A673 (cell line): ENCODE measurements around the gene NCEH1. TPM values are rescaled to one million over a fixed set of nuclear protein-coding genes. Genes with fewer than 3 reads are reported as not detected.
A peak's percentile ranks its signal among the peaks of the same experiment; 100 is the strongest.
"Not testable (repeated sequence)": the region's sequence is repeated elsewhere in the genome, so short reads cannot be mapped to it uniquely, and the experiment has no call there.

Experiments used
- BruUV-seq: library from RNA; stranded (reverse); fragments of 400-500 nt; replicated peaks from 2 replicates; lab custom pipeline; 2021; lab: Mats Ljungman, UMichigan
- CTCF ChIA-PET: fragments of 300-600 bp; sonication (Branson Sonifier 250); formaldehyde crosslinking; loops from one replicate; lab custom pipeline; 2022; ENCODE audit warnings: antibody characterized with exemption; lab: Charles Lee
- POLR2A ChIA-PET: fragments of 300-600 bp; sonication (Branson Sonifier 250); formaldehyde crosslinking; loops from one replicate; lab custom pipeline; 2022; ENCODE audit warnings: antibody characterized with exemption; ENCODE audit not compliant: low non-redundant PET; lab: Charles Lee
- DNase-seq: peaks from one replicate; pipeline ENCODE4 v3.0.0-alpha.2; 2015; ENCODE audit warnings: low spot score
- H3K27ac ChIP-seq: fragments of 200-600 bp; sonication (generic); 2 replicates; pipeline ENCODE4 v1.5.1; 2016; ENCODE audit warnings: mixed run types, low read depth, mild to moderate bottlenecking, mixed read lengths, antibody characterized with exemption, low read length; ENCODE audit not compliant: poor library complexity, severe bottlenecking
- H3K27me3 ChIP-seq: fragments of 200-600 bp; sonication (generic); replicated peaks from 2 replicates; pipeline ENCODE4 v1.6.1; 2017; ENCODE audit warnings: mixed run types, low read depth, mild to moderate bottlenecking, mixed read lengths, antibody characterized with exemption, low read length; ENCODE audit not compliant: insufficient read depth, poor library complexity
- H3K36me3 ChIP-seq: fragments of 200-600 bp; sonication (generic); 2 replicates; pipeline ENCODE4 v1.6.1; 2016; ENCODE audit warnings: mixed run types, mild to moderate bottlenecking, mixed read lengths, antibody characterized with exemption, low read length; ENCODE audit not compliant: insufficient read depth, poor library complexity, severe bottlenecking
- H3K4me1 ChIP-seq: fragments of 200-600 bp; sonication (generic); 2 replicates; pipeline ENCODE4 v1.6.1; 2017; ENCODE audit warnings: mixed run types, mild to moderate bottlenecking, mixed read lengths, antibody characterized with exemption, low read length; ENCODE audit not compliant: insufficient read depth, poor library complexity, severe bottlenecking
- H3K4me3 ChIP-seq: fragments of 200-600 bp; sonication (generic); 2 replicates; pipeline ENCODE4 v1.5.1; 2016; ENCODE audit warnings: low read depth, mixed run types, mild to moderate bottlenecking, mixed read lengths, low read length; ENCODE audit not compliant: poor library complexity, severe bottlenecking
- H3K9me3 ChIP-seq: fragments of 200-600 bp; sonication (generic); 2 replicates; pipeline ENCODE4 v1.6.1; 2016; ENCODE audit warnings: mixed run types, low read depth, mild to moderate bottlenecking, mixed read lengths, antibody characterized with exemption, low read length; ENCODE audit not compliant: poor library complexity, severe bottlenecking
- CTCF ChIP-seq: fragments of 300-800, 200-600 bp; sonication (generic); conservative IDR thresholded peaks from 2 replicates; pipeline ENCODE4 v1.5.1; 2017; ENCODE audit warnings: low read depth, mild to moderate bottlenecking, antibody characterized with exemption, low read length, moderate library complexity, mixed read lengths
- EZH2 ChIP-seq: fragments of 200-600 bp; sonication (generic); IDR thresholded peaks from 2 replicates; pipeline ENCODE4 v1.6.1; 2017; ENCODE audit warnings: borderline replicate concordance, low read depth, mild to moderate bottlenecking, mixed read lengths, antibody characterized with exemption, low read length; ENCODE audit not compliant: poor library complexity, severe bottlenecking
- intact Hi-C: fragments of 100-400 bp; cut with micrococcal nuclease; formaldehyde crosslinking; loops from one replicate; pipeline ENCODE4 v1.10.0; 2022; ENCODE audit not compliant: unreplicated experiment
- total RNA-seq: library from RNA; stranded (reverse); gene quantifications from 2 replicates; pipeline ENCODE4 v1.2.3, GENCODE V29; 2021

The NCEH1 gene
- total RNA-seq, 1 experiment from 2014 or later = 3.5 TPM

- Histone ChIP-seq H3K27me3 (no peaks in the 10 kb centered on the region), H3K4me1 (no peaks in the 10 kb centered on the region), H3K9me3 (no peaks in the 10 kb centered on the region), H3K4me3 (no peak overlapping the region), H3K36me3 (no peaks in the 10 kb centered on the region), H3K27ac (no peak overlapping the region)
- TF ChIP-seq CTCF (no peak), EZH2 (no peak)
- BruUV-seq = no TSS peak
- CTCF ChIA-PET = no interaction called here
- POLR2A ChIA-PET = no interaction called here
- no peak for DNase-seq
- intact Hi-C loops = no loop called here
These were observed 112.0 kb downstream of the NCEH1 start for GRCh38 chr3:172598904-172599303.

- H3K27ac ChIP-seq = no peak overlapping the region
These were observed 114.5 kb downstream of the NCEH1 start for GRCh38 chr3:172596394-172596706.

GRCh38 chr3:172595664-172596393, 115.0 kb downstream of the NCEH1 start:
- no TSS peak for BruUV-seq
- intact Hi-C loops = loop anchor here (1.0 kb wide), 1 partner anchor 106 kb away; no protein-coding TSS in a partner anchor
- H3K4me1 ChIP-seq = no peaks in the 10 kb centered on the region
- ChIA-PET POLR2A (interaction anchor here (0.6 kb wide), 1 partner anchor 24 kb away, joined by 9 read pairs; no protein-coding TSS in a partner anchor), CTCF (interaction anchor here (1.0 to 1.1 kb wide), 2 partner anchors 11 to 134 kb away, joined by 3 read pairs; no protein-coding TSS in a partner anchor)
- no peaks in the 10 kb centered on the region for H3K36me3 ChIP-seq
- peak overlapping the region; percentile 29 for H3K4me3 ChIP-seq
- H3K27ac ChIP-seq = no peak overlapping the region
- peak; percentile 84 for TF ChIP-seq CTCF
- TF ChIP-seq EZH2 = no peak
- H3K27me3 ChIP-seq = no peaks in the 10 kb centered on the region
- H3K9me3 ChIP-seq = no peaks in the 10 kb centered on the region
- peak; percentile 69 for DNase-seq

More at GRCh38 chr3:172596394-172596706, 114.5 kb downstream of the NCEH1 start:
- intact Hi-C loops = loop anchor here (1.0 kb wide), 1 partner anchor 106 kb away; no protein-coding TSS in a partner anchor
- Histone ChIP-seq H3K9me3 (no peaks in the 10 kb centered on the region), H3K4me1 (no peaks in the 10 kb centered on the region), H3K4me3 (no peak overlapping the region), H3K36me3 (no peaks in the 10 kb centered on the region), H3K27me3 (no peaks in the 10 kb centered on the region)
- DNase-seq = no peak
- ChIA-PET CTCF (interaction anchor here (1.0 to 1.1 kb wide), 2 partner anchors 11 to 135 kb away, joined by 3 read pairs; no protein-coding TSS in a partner anchor), POLR2A (no interaction called here)
- BruUV-seq = no TSS peak
- 0 out of 2 replicates have a peak, but pooled peaks have one; percentile 3 for TF ChIP-seq CTCF
- no peak for TF ChIP-seq EZH2

GRCh38 chr3:172594900-172595663, 115.8 kb downstream of the NCEH1 start:
- DNase-seq, H3K27ac ChIP-seq, H3K27me3 ChIP-seq, H3K36me3 ChIP-seq, H3K4me1 ChIP-seq, POLR2A ChIA-PET, intact Hi-C loops, H3K9me3 ChIP-seq, H3K4me3 ChIP-seq, BruUV-seq: not testable (repeated sequence)
- CTCF ChIA-PET = interaction anchor here (1.0 to 1.1 kb wide), 2 partner anchors 12 to 133 kb away, joined by 3 read pairs; no protein-coding TSS in a partner anchor
